BE2C (cell line): ENCODE results near the gene TRIM36.

Source experiments
- DNase-seq: peaks from one replicate; pipeline ENCODE4 v3.0.0-alpha.2; 2020
- H3K27me3 ChIP-seq: fragments of 250-450 bp; sonication (Bioruptor Pico); 2 replicates; pipeline ENCODE4 v1.5.1; 2020; ENCODE audit warnings: mild to moderate bottlenecking
- H3K36me3 ChIP-seq: fragments of 250-450 bp; sonication (Bioruptor Pico); 2 replicates; pipeline ENCODE4 v1.5.1; 2020; ENCODE audit warnings: mild to moderate bottlenecking
- H3K4me1 ChIP-seq: fragments of 250-450 bp; sonication (Bioruptor Pico); 2 replicates; pipeline ENCODE4 v1.5.1; 2020
- H3K4me3 ChIP-seq: 2 replicates; pipeline ENCODE4 v1.5.1; 2011; ENCODE audit warnings: low read depth, low read length
- H3K9me3 ChIP-seq: fragments of 250-450 bp; sonication (Bioruptor Pico); 2 replicates; pipeline ENCODE4 v1.5.1; 2020
- CTCF ChIP-seq: IDR thresholded peaks from 2 replicates; pipeline ENCODE4 v1.5.1; 2012; ENCODE audit warnings: mild to moderate bottlenecking, low read depth, low read length

The TRIM36 gene

GRCh38 chr5:115126303-115126702 is 43.4 kb downstream of the TRIM36 start:
- Histone ChIP-seq H3K27me3 (no peaks in the 10 kb centered on the region), H3K36me3 (no peaks in the 10 kb centered on the region), H3K4me1 (no peaks in the 10 kb centered on the region), H3K9me3 (no peaks in the 10 kb centered on the region), H3K4me3 (no peak overlapping the region)
- no peak for TF ChIP-seq CTCF
- DNase-seq = no peak

- Histone ChIP-seq H3K4me1 (no peaks in the 10 kb centered on the region), H3K27me3 (no peaks in the 10 kb centered on the region), H3K36me3 (no peaks in the 10 kb centered on the region), H3K9me3 (no peaks in the 10 kb centered on the region), H3K4me3 (no peak overlapping the region)
- no peak for TF ChIP-seq CTCF
- no peak for DNase-seq
Observed at GRCh38 chr5:115124741-115125140, 45.0 kb downstream of the TRIM36 start.

GRCh38 chr5:115116001-115116400 is 53.7 kb downstream of the TRIM36 start:
- Histone ChIP-seq H3K4me3 (no peak overlapping the region), H3K9me3 (no peaks in the 10 kb centered on the region), H3K4me1 (no peaks in the 10 kb centered on the region), H3K36me3 (no peaks in the 10 kb centered on the region), H3K27me3 (no peaks in the 10 kb centered on the region)
- no peak for TF ChIP-seq CTCF
- peak; percentile 31 for DNase-seq

- H3K4me1 ChIP-seq = no peaks in the 10 kb centered on the region
- no peaks in the 10 kb centered on the region for H3K9me3 ChIP-seq
- no peak overlapping the region for H3K4me3 ChIP-seq
- DNase-seq = no peak
- no peaks in the 10 kb centered on the region for H3K36me3 ChIP-seq
- no peaks in the 10 kb centered on the region for H3K27me3 ChIP-seq
- no peak for TF ChIP-seq CTCF
Observed at GRCh38 chr5:115109840-115110239, 59.9 kb downstream of the TRIM36 start.

- Histone ChIP-seq H3K4me1 (no peaks in the 10 kb centered on the region), H3K27me3 (no peaks in the 10 kb centered on the region), H3K36me3 (no peaks in the 10 kb centered on the region), H3K4me3 (no peak overlapping the region), H3K9me3 (no peaks in the 10 kb centered on the region)
- DNase-seq = no peak
- TF ChIP-seq CTCF = no peak
Observed at GRCh38 chr5:115109356-115109755, 60.4 kb downstream of the TRIM36 start.

- Histone ChIP-seq H3K9me3 (no peaks in the 10 kb centered on the region), H3K27me3 (no peaks in the 10 kb centered on the region), H3K4me1 (no peaks in the 10 kb centered on the region; the same call in 1 of the 2 replicates), H3K4me3 (no peak overlapping the region), H3K36me3 (no peaks in the 10 kb centered on the region)
- no peak for TF ChIP-seq CTCF
- DNase-seq = peak; percentile 19
Observed at GRCh38 chr5:115100319-115100955, 69.3 kb downstream of the TRIM36 start.
